Activated CD8-positive, alpha-beta memory T cell treated with anti-CD3 and anti-CD28 coated beads for 24 hours (primary cell): ENCODE results near the gene CHTF18.
"Not testable (repeated sequence)": the region's sequence is repeated elsewhere in the genome, so short reads cannot be mapped to it uniquely, and the experiment has no call there.

Source experiments
- DNase-seq: peaks from one replicate; pipeline ENCODE4 v3.0.0-alpha.2; 2020

CHTF18 gene

GRCh38 chr16:832652-833336, 44.4 kb downstream of the CHTF18 start:
- DNase-seq = no peak

- no peak for DNase-seq
Observed at GRCh38 chr16:833411-833810, 45.0 kb downstream of the CHTF18 start.

GRCh38 chr16:835373-835772, 47.0 kb downstream of the CHTF18 start:
- no peak for DNase-seq

GRCh38 chr16:836221-836620, 47.8 kb downstream of the CHTF18 start:
- no peak for DNase-seq

- DNase-seq = not testable (repeated sequence)
Observed at GRCh38 chr16:836822-837221, 48.4 kb downstream of the CHTF18 start.

- DNase-seq = no peak
Observed at GRCh38 chr16:838741-839140, 50.3 kb downstream of the CHTF18 start.

- DNase-seq = no peak
Observed at GRCh38 chr16:839643-840408, 51.4 kb downstream of the CHTF18 start.

GRCh38 chr16:840561-841454, 52.4 kb downstream of the CHTF18 start:
- DNase-seq = no peak

- no peak for DNase-seq
Observed at GRCh38 chr16:841455-842060, 53.1 kb downstream of the CHTF18 start.

GRCh38 chr16:842061-842476, 53.6 kb downstream of the CHTF18 start:
- DNase-seq = no peak

- no peak for DNase-seq
Observed at GRCh38 chr16:842711-843560, 54.5 kb downstream of the CHTF18 start.

- no peak for DNase-seq
Observed at GRCh38 chr16:843771-844170, 55.4 kb downstream of the CHTF18 start.

- DNase-seq = no peak
Observed at GRCh38 chr16:844638-845350, 56.4 kb downstream of the CHTF18 start.

GRCh38 chr16:845351-845745, 56.9 kb downstream of the CHTF18 start:
- no peak for DNase-seq

- no peak for DNase-seq
Observed at GRCh38 chr16:847151-847550, 58.7 kb downstream of the CHTF18 start.
